DOHH2 (cell line): ENCODE results near the gene OOSP3.

Experiments
- H3F3A ChIP-seq: fragments of 200-600 bp; sonication (generic), shearing (Covaris generic); 2 replicates; pipeline ENCODE4 v1.6.0; 2016; ENCODE audit warnings: antibody characterized with exemption, mild to moderate bottlenecking; ENCODE audit not compliant: control insufficient read depth, insufficient read depth
- H3K27ac ChIP-seq: fragments of 200-600 bp; sonication (generic); 2 replicates; pipeline ENCODE4 v1.5.1; 2014; ENCODE audit warnings: low read depth, mild to moderate bottlenecking, low read length, moderate library complexity
- H3K27me3 ChIP-seq: fragments of 200-600 bp; sonication (generic); 2 replicates; pipeline ENCODE4 v1.6.1; 2014; ENCODE audit warnings: mild to moderate bottlenecking, low read length, mixed read lengths; ENCODE audit not compliant: control insufficient read depth
- H3K36me3 ChIP-seq: fragments of 200-600 bp; sonication (generic); 2 replicates; pipeline ENCODE4 v1.6.1; 2014; ENCODE audit warnings: mild to moderate bottlenecking, low read length, moderate library complexity, mixed read lengths; ENCODE audit not compliant: control insufficient read depth
- H3K4me1 ChIP-seq: fragments of 200-600 bp; sonication (generic); 2 replicates; pipeline ENCODE4 v1.6.1; 2014; ENCODE audit warnings: mild to moderate bottlenecking, low read length, mixed read lengths; ENCODE audit not compliant: control insufficient read depth
- H3K4me2 ChIP-seq: fragments of 200-600 bp; sonication (generic); 2 replicates; pipeline ENCODE4 v1.6.0; 2014; ENCODE audit warnings: mild to moderate bottlenecking, low read length, moderate library complexity
- H3K4me3 ChIP-seq: fragments of 200-600 bp; sonication (generic); 2 replicates; pipeline ENCODE4 v1.5.1; 2014; ENCODE audit warnings: mild to moderate bottlenecking, low read length, mixed read lengths
- H3K79me2 ChIP-seq: fragments of 200-600 bp; sonication (generic); 2 replicates; pipeline ENCODE4 v1.6.1; 2014; ENCODE audit warnings: mild to moderate bottlenecking, low read length, mixed read lengths; ENCODE audit not compliant: control insufficient read depth
- H3K9me2 ChIP-seq: fragments of 200-600 bp; sonication (generic); replicated peaks from 2 replicates; pipeline ENCODE4 v1.6.1; 2014; ENCODE audit warnings: mild to moderate bottlenecking, low read length, mixed read lengths; ENCODE audit not compliant: control insufficient read depth
- H3K9me3 ChIP-seq: fragments of 200-600 bp; sonication (generic); 2 replicates; pipeline ENCODE4 v1.6.1; 2014; ENCODE audit warnings: antibody characterized with exemption, low read length, mixed read lengths; ENCODE audit not compliant: control insufficient read depth, insufficient read depth
- H4K20me1 ChIP-seq: fragments of 200-600 bp; sonication (generic); 2 replicates; pipeline ENCODE4 v1.6.0; 2014; ENCODE audit warnings: low read depth, mild to moderate bottlenecking, antibody characterized with exemption, low read length, moderate library complexity; ENCODE audit not compliant: control insufficient read depth, insufficient read depth
- CTCF ChIP-seq: fragments of 200-600 bp; sonication (generic); IDR thresholded peaks from one replicate; pipeline ENCODE4 v1.5.1; 2014; ENCODE audit warnings: antibody characterized with exemption, mild to moderate bottlenecking, low read depth, low read length; ENCODE audit not compliant: poor library complexity, severe bottlenecking
- EZH2phosphoT487 ChIP-seq: fragments of 200-600 bp; sonication (generic); IDR thresholded peaks from 2 replicates; pipeline ENCODE4 v1.6.1; 2017; ENCODE audit warnings: borderline replicate concordance, mild to moderate bottlenecking, antibody characterized with exemption, low read length, moderate library complexity, mixed read lengths

The OOSP3 gene

GRCh38 chr11:59938132-59938531, 59.5 kb downstream of the OOSP3 start, which contains the start of gene OOSP1:
Gene OOSP1 (plus strand): TSS chr11:59938432. CDS start chr11:59938455, 23 bp downstream.
- H3F3A ChIP-seq, result no peaks in the 10 kb centered on the region
- no peak within 1 kb of the TSS for H3K4me2 ChIP-seq
- no peaks in the 10 kb centered on the region for H3K79me2 ChIP-seq
- H3K36me3 ChIP-seq, result no peaks in the 10 kb centered on the region
- H3K27ac ChIP-seq, result no peak within 1 kb of the TSS
- no peaks in the 10 kb centered on the region for H4K20me1 ChIP-seq
- no peak for TF ChIP-seq EZH2phosphoT487
- no peak for TF ChIP-seq CTCF
- H3K4me3 ChIP-seq, result no peak within 1 kb of the TSS
- H3K4me1 ChIP-seq, result no peaks in the 10 kb centered on the region
- no peaks in the 10 kb centered on the region for H3K27me3 ChIP-seq
- H3K9me3 ChIP-seq, result no peaks in the 10 kb centered on the region
- H3K9me2 ChIP-seq, result no peaks in the 10 kb centered on the region

GRCh38 chr11:59938718-59939117, 60.1 kb downstream of the OOSP3 start:
- no peak overlapping the region for H3K27ac ChIP-seq
- no peaks in the 10 kb centered on the region for H3K4me1 ChIP-seq
- no peaks in the 10 kb centered on the region for H3K79me2 ChIP-seq
- H3K9me3 ChIP-seq, result no peaks in the 10 kb centered on the region
- H4K20me1 ChIP-seq, result no peaks in the 10 kb centered on the region
- H3K4me3 ChIP-seq, result no peak overlapping the region
- H3K9me2 ChIP-seq, result no peaks in the 10 kb centered on the region
- TF ChIP-seq EZH2phosphoT487 (no peak), CTCF (no peak)
- no peak overlapping the region for H3K4me2 ChIP-seq
- no peaks in the 10 kb centered on the region for H3K36me3 ChIP-seq
- H3K27me3 ChIP-seq, result no peaks in the 10 kb centered on the region
- no peaks in the 10 kb centered on the region for H3F3A ChIP-seq

- no peaks in the 10 kb centered on the region for H3K4me1 ChIP-seq
- no peak overlapping the region for H3K4me2 ChIP-seq
- H3K9me3 ChIP-seq, result no peaks in the 10 kb centered on the region
- no peak overlapping the region for H3K27ac ChIP-seq
- H3K27me3 ChIP-seq, result no peaks in the 10 kb centered on the region
- no peaks in the 10 kb centered on the region for H4K20me1 ChIP-seq
- no peak overlapping the region for H3K4me3 ChIP-seq
- H3K9me2 ChIP-seq, result no peaks in the 10 kb centered on the region
- H3K79me2 ChIP-seq, result no peaks in the 10 kb centered on the region
- no peaks in the 10 kb centered on the region for H3F3A ChIP-seq
- no peak for TF ChIP-seq EZH2phosphoT487
- no peak for TF ChIP-seq CTCF
- no peaks in the 10 kb centered on the region for H3K36me3 ChIP-seq
These were observed 60.9 kb downstream of the OOSP3 start for GRCh38 chr11:59939482-59939881.

GRCh38 chr11:59941091-59941490, 62.5 kb downstream of the OOSP3 start:
- Histone ChIP-seq H3K4me2 (no peak overlapping the region), H3F3A (no peaks in the 10 kb centered on the region), H4K20me1 (no peaks in the 10 kb centered on the region), H3K27ac (no peak overlapping the region), H3K4me1 (no peaks in the 10 kb centered on the region), H3K79me2 (no peaks in the 10 kb centered on the region), H3K4me3 (no peak overlapping the region), H3K9me2 (no peaks in the 10 kb centered on the region), H3K27me3 (no peaks in the 10 kb centered on the region), H3K36me3 (no peaks in the 10 kb centered on the region), H3K9me3 (no peaks in the 10 kb centered on the region)
- TF ChIP-seq EZH2phosphoT487 (no peak), CTCF (no peak)
